HG03558 (cell line): Measurements from ENCODE around the gene KLRC3.
A peak's percentile ranks its signal among the peaks of the same experiment; 100 is the strongest.
"Not testable (repeated sequence)": the region's sequence is repeated elsewhere in the genome, so short reads cannot be mapped to it uniquely, and the experiment has no call there.

Source experiments
- ATAC-seq: cut with Tn5 transposase; IDR thresholded peaks from one replicate; pipeline ENCODE4 v1.9.1; 2021; ENCODE audit warnings: moderate number of reproducible peaks; ENCODE audit not compliant: unreplicated experiment; ENCODE audit errors: extremely low read depth

Gene KLRC3

DNA sequence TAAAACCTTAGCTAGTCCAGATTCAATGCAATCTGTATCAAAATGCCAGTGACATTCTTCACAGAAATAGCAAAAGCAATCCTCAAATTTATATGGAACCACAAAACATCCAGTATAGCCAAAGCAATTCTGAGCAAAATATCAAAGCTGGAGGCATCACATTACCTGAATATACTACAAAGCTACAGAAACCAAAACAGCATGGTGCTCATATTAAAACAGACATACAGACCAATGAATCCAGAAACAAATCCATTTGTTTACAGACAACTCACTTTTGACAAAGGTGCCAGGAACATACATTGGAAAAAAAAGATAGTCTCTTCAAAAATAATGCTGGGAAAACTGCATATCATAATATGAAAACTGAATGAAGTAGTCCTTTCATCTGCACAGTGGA is 15.6 kb downstream of the KLRC3 start:
- no peak for ATAC-seq

DNA sequence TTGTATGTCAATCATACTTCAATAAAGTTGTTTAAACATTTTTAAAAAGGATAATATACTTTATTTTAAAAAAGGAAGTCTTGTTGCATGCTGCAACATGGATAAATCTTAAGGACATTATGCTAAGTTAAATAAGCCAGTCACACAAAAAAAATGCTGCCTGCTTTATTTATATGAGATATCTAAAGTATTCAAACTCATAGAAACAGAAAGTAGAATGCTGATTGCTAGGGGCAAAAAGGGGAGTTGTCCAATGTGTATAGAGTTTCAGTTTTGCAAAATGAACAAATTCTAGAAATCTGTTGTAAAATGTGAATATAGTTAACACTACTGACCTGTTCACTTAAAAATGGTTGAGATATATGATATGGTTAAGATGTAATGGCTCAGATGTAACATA is 19.6 kb downstream of the KLRC3 start:
- ATAC-seq: no peak

DNA sequence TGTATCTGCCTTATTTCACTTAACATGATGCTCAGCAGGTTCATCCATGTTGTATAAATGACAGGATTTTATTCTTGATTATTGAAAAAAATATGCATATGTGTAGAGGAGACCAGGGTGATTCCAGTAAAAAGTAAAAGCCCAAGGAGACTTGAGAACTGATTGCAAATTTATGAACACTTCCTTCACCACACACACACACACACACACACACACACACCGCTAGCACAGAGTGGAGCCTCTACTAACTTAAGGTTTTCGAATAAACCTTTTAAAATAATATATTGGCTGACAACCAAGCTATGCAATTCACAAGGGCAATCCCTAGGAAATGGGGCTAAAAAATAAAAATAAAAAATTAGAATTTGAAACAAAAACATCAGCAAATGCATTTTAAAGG is 22.2 kb downstream of the KLRC3 start:
- no peak for ATAC-seq

DNA sequence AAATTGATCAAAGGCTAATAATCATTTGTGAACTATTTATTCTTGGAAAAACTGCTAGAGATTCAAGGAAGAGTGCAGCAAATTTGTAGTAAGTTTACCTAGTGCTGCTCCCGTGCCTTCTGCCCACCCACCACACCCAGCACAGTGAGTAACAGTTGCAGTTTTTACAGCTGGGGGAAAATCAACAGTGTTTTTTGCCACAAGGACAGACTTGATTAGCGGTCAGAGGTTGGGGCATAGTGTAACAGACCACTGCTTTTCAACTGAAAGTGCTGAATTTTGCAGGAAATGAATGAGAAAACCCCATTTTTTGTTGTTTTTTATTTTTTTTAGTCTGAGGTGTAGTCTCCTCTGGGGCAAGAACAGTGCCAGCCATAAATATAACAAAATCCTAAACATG is 23.1 kb downstream of the KLRC3 start:
- no peak for ATAC-seq

DNA sequence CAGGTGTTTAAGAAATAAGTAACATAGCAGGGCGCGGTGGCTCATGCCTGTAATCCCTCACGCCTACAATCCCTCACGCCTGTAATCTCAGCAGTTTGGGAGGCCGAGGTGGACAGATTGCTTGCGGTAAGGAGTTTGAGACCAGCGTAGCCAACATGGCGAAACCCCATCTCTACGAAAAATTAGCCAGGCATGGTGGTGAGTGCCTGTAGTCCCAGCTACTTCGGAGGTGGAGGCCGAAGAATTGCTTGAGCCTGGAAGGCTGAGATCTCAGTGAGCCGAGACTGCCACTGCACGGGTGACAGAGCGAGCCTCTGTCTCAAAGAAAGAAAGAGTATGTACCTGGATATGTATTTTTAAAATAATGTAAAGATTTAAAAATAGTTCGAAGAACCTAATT is 24.2 kb downstream of the KLRC3 start:
- ATAC-seq: not testable (repeated sequence)

DNA sequence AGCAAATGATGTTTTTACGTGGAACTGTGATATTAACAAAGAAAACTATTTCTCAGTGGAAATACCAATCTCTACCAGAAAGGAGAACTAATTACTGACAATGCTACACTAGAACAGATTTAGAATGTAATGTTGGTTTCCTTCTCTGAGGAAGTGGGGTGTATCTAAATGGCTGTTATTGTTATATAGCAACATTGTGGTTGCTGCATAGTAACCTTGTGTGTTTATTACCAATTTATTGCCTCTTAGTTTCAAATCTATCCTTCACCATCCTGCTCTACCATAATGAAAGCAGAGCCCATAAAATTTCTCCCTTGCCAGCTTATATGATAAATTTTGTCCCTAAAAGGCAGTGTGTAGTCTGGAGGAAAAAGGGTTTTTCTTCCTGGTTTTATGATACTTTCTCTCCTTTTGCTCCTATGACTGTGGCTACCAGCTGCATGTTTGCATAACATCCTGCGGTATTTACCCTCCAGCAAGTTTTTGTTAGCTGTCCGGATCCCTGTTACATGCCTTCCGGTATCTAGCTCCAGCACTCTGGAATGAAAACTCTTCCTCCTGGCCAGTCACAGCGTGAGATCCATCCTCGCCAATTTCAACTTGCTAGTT is 24.9 kb downstream of the KLRC3 start:
- peak; percentile 62 for ATAC-seq

DNA sequence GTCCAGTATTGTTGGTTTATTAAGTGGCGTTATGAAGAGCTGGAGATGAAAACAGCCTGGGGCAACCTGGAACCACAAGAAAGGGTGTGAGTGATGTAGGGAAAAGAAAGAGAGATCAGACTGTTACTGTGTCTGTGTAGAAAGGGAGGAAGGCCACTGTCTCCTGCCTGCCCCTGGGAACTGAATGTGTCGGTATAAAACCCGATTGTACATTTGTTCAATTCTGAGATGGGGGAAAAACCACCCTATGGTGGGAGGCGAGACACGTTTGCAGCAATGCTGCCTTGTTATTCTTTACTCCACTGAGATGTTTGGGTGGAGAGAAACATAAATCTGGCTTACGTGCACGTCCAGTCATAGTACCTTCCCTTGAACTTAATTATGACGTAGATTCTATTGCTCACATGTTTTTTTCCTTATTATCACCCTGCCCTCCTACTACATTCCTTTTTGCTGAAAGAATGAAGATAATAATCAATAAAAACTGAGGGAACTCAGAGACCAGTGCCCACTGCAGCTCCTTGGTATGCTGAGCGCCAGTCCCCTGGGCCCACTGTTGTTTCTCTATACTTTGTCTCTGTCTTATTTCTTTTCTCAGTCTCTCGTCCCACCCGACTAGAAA is 25.8 kb downstream of the KLRC3 start:
- not testable (repeated sequence) for ATAC-seq

DNA sequence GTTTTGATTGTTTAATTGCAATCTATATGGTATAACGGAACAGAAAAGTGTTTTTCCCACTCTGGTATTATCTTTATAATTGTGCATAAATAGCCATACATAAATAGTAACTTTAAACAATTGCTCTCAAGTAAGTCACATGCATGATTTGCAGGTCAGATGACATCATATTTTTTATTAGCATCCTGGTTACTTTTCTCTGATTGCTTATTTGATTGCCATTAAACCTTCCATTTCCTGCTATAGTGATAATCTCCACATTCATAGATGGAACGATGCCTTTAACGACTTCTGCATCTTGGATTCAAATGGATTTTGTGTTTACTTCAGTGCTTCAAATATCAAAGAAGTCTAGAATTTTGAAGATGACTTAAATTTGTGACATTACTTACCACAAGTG is 27.1 kb downstream of the KLRC3 start:
- no peak for ATAC-seq

DNA sequence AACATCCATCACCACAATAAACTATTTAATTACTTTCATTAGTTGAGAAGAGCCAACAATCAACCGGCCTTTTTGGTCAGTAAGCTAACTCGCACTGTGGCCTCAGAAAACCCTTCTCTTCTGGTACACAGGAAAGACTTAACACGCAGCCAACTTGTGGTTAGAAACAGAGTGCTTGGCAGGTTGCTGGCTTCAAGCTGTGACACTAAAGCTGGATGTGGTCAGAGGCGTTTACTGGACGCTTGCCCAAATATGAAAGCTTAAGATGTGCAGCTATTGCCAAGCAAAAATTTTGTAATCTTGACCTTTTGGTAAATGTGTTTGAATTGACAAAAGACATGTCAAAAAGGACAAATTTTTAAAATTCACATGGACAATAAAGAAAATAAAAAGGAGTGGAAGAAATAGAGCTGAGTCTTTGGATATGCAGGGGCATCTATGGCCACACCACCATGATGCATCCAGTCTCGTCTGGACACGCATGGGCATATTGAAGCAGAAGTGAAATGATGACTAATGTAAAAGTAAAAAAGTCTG is 27.9 kb downstream of the KLRC3 start:
- no peak for ATAC-seq

DNA sequence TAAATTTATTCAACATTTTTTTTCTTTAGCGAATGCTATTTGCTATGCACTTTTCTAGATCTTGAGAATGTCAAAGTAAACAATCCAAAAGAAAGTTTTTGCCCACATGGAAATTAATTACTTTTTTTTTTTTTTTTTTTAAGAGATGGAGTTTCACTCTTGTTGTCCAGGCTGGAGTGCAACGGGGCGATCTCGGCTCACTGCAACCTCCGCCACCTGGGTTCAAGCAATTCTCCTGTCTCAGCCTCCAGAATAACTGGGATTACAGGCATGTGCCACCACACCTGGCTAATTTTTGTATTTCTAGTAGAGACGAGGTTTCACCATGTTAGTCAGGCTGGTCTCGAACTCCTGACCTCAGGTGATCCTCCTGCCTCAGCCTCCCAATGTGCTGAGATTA is 29.4 kb downstream of the KLRC3 start:
- not testable (repeated sequence) for ATAC-seq

DNA sequence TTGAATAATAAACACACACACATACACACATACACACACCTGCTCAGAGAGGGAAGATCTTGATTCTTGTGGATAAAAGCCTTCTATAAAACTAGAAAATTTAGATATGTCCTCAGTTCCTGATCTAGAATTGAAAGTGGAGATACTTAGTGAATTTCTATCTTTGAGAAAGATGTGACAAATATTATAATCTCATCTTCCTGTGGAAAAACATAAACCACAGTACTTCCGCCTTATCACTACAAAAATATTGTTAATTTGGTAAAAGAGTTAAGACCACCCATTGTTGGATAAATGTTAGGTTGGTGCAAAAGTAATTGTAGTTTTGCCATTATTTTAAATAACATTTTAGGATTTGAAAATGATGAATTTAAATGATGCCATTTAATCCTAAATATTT is 30.5 kb downstream of the KLRC3 start, which contains the start of gene KLRK1:
TSS of gene KLRK1 (minus strand) at position 138 of the 400 bp plus-strand sequence. CDS start 1,231 bp downstream, outside the sequence.
- ATAC-seq: no peak

DNA sequence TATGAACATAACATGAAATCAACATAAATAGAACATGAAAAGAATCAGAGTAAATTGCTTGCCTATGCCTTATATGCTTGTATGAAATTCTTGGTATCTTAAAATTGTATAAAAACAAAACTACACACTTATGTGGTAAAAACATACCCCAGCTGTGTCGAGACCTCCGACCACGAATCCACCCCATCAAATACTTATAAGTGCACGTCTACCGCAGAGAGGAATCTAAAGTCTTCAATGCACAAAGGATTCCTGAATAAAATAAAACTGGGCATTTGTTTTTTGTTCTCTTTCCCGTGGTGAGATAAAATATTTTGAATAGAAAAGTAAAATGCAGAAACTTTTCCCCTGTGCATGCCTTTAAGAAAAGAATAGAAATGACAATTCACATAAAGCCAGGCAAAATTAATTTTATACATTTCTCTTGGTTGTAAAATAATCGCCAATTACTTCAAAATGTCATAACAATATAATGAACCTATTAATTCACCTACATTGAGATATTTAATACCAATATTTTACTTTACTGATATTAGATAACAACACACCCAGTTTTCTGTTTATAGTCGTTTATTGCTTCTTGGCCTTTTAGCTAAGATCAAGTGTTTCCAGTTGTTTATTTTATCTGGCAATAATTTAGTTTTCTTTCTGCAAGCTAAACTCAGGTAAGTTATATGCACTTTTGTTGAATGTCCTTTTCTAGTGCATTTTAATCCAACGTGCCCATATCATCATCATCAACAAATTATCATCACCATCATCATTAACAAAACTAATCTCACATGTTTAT is 31.6 kb downstream of the KLRC3 start:
- no peak for ATAC-seq

DNA sequence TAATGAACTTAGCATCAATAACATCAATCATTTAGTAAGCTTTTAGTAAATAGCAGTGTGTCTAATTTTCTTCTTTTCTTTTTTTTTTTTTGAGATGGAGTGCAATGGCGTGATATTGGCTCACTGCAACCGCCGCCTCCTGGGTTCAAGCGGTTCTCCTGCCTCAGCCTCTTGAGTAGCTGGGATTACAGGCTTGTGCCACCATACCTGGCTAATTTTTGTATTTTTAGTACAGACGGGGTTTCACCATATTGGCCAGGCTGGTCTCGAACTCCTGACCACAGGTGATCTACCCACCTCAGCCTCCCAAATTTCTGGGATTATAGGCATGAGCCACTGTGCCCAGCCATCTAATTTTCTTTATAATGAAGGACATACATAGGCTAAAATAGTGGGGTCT is 32.9 kb downstream of the KLRC3 start:
- not testable (repeated sequence) for ATAC-seq

DNA sequence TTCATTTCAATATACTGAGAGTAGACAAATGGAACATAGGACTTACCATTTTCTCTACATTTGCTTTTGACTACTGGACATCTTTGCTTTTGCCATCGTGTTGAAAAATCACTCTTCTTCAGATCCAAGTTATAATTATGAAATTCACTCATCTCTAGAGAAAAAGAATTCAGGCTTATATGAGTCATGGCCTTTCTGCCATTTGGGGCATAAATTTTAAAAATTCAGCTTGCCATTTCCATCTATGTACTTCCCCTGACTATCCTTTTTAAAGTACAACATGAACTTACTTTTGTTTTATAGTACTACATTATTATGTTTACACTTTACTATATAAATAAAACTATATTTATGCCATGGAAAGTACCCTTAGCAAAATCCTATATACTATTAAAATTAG is 33.5 kb downstream of the KLRC3 start:
- ATAC-seq: no peak

DNA sequence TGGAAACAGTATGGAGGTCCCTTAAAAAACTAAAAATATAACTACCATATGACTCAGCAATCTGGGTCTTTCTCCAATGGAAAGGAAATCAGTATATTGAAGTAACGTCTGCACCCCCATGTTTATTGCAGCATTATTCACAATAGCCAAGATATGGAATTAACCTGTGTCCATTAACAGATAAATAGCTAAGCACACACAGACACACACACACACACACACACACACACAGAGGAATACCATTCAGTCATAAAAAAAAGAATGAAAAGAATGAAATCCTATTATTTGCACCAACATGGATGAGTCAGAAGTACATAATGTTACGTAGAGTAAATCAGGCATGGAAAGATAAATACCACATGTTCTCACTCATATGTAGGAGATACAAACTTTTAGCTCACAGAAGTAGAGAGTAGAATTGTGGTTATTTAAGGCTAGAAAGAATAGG is 35.2 kb downstream of the KLRC3 start:
- ATAC-seq: no peak

DNA sequence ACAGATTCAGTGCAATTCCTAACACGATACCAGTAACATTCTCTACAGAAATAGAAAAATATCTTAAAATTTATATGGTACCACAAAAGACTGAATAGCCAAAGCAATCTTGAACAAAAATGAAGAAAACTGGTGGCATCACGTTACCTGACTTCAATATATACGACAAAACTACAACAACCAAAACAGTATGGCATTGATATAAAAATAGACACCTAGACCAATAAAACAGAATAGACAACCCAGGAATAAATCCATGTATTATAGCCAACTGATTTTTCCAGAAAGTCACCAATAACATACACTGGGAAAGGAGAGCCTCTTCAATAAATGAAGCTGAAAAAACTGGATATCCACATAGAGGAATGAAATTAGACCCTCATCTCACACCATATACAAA is 36.2 kb downstream of the KLRC3 start:
- ATAC-seq: no peak

DNA sequence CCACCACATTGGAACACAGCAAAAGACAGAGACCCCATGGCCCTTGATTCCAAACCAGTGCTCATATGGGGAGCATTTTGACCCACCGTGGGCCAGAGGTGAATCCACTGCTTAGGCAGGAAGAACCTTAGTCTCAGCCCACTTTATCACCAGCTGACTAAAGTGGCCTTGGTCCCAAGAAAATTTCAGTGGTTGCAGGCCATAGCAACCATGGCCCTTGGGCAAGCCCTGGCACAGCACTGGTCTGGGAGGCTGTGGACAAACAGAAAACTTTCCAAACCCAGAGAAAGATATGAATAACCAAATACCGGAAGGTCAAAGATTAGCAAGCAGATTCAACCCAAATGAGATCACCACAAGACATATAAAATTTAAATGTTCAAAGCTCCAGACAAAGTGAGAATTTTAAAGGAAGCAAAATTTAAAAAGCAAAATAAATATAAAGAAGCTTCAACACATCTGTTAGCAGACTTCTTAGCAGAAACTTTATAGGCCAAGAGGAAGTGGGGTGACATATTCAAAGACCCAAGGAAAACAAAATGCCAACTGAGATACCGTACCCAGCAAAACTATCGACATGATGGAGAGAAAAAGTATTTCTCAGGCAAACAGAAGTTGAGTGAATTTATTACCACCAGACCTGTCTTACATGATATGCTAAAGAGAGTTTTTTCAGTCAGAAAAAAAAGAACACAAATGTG is 38.3 kb downstream of the KLRC3 start:
- no peak for ATAC-seq

DNA sequence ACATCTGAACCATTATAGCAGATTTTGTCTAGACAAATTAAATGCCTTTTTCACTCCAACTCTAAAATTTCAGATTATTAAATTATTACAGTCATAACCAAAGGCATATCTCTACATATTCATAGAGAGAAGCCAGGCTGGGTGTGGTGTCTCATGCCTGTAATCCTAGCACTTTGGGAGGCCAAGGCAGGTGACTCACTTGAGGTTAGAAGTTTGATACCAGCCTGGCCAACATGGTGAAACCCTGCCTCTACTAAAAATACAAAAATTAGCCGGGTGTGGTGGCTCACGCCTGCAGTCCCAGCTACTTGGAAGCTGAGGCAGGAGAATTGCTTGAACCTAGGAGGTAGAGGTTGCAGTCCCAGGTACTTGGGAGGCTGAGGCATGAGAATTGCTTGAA is 41.7 kb downstream of the KLRC3 start:
- ATAC-seq: not testable (repeated sequence)

DNA sequence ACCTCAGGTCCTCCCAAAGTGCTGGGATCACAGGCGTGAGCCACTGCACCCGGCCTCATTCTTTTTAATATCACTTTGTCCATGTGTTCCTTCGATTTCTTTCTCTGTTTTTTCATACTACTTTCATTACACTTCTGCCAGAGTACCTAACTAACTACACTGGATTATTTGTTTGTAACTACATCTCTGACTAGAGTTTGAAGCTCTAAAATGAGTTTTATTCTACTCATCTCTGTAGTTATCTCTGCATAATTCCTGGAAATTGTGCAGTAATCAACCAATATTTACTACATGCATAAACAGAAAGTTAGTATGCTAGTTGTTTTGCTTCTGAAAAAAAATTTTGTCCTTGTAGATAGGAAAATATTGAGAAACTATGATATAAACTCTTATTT is 45.8 kb downstream of the KLRC3 start:
- no peak for ATAC-seq

DNA sequence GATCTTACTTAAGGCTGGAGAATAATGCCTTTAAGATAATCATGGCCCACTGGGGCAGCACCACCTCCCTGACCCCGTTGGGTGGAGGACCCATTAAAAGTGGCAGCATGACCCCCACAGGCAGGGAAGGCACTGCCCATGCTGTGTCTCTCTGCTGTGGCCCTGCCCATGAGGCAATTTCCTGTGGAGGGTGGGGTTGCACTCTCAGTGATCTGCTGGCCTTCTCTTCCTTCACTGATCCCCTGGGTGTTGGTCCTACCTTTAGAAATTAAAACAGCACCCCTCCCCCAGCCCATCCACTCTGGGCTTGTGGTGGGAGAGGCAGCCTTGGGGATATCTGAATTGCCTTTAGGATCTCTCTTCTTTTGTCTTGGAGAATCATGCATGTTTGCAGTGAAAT is 47.8 kb downstream of the KLRC3 start:
- no peak for ATAC-seq
